D721Med (cell line): ENCODE measurements around the gene TMBIM6.
"Not testable (repeated sequence)": the region's sequence is repeated elsewhere in the genome, so short reads cannot be mapped to it uniquely, and the experiment has no call there.

Experiments
- DNase-seq: peaks from one replicate; pipeline ENCODE4 v3.0.0; 2011; ENCODE audit warnings: low spot score; ENCODE audit not compliant: insufficient read length
- FAIRE-seq: peaks from 2 replicates; lab custom pipeline; 2011; peaks lifted over from hg19 to GRCh38; lab: Jason Lieb, UNC
- TF ChIP-seq, protein P1 (sequence below): IDR thresholded peaks from 2 replicates; pipeline ENCODE4 v1.5.1; 2012; ENCODE audit warnings: mild to moderate bottlenecking, control low read depth; ENCODE audit not compliant: insufficient read depth; ENCODE audit errors: missing control alignments

The TMBIM6 gene

DNA sequence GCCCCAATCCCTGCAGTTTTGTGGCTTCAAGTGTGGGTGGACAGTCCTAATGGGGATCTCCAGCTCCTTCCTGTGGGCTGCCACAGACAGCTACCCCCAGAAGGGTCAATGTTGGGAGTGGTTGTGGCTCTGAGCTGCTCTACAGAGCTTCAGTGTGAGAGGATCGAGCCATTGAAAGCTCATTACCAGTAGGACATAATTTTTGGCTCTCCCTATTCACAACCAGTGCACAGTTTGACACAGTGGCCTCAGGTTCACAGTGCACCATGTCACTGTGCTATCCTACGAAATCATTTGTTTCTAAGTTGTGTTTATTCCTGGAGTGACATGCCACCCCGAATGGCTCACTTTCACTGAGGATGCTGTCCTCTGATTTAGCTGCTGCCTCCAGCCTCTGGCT, 22.8 kb downstream of the TMBIM6 start:
- DNase-seq: no peak
- TF ChIP-seq, protein P1, sequence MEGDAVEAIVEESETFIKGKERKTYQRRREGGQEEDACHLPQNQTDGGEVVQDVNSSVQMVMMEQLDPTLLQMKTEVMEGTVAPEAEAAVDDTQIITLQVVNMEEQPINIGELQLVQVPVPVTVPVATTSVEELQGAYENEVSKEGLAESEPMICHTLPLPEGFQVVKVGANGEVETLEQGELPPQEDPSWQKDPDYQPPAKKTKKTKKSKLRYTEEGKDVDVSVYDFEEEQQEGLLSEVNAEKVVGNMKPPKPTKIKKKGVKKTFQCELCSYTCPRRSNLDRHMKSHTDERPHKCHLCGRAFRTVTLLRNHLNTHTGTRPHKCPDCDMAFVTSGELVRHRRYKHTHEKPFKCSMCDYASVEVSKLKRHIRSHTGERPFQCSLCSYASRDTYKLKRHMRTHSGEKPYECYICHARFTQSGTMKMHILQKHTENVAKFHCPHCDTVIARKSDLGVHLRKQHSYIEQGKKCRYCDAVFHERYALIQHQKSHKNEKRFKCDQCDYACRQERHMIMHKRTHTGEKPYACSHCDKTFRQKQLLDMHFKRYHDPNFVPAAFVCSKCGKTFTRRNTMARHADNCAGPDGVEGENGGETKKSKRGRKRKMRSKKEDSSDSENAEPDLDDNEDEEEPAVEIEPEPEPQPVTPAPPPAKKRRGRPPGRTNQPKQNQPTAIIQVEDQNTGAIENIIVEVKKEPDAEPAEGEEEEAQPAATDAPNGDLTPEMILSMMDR: no peak
- FAIRE-seq: no peak

DNA sequence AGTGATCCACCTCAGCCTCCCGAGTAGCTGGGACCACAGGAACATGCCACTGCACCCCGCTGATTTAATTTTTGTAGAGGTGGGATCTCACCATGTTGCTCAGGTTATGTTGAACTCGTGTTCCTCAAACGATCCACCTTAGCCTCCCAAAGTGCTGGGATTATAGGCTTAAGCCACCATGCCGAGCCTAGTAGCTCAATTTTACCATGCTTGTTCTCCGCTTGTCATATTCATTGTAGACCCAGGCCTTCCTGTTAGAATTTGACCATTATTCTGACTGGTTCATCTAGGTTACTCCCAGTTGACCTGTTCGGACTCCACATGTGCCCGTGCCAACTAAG, 24.7 kb downstream of the TMBIM6 start:
- TF ChIP-seq, protein P1: no peak
- DNase-seq: no peak
- FAIRE-seq: no peak

DNA sequence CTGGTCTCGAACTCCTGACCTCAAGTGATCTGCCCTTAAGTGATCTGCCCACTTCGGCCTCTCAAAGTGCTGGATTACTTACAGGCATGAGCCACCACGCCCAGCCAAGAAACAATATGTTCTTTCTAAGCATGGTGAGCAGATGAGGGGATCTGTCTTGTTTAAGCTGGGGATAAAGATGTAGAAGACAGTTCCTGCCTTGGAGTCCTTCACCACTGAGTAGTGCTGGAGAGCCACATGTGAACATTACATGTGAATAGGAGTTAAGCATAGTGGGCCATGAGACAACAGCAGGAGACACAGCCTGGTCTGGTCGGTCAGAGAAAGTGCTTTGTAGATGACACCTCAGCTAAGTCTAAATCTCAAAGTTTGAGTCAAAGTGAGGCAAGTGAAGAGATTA, 26.0 kb downstream of the TMBIM6 start:
- TF ChIP-seq, protein P1: no peak
- DNase-seq (no peak), FAIRE-seq (no peak)

DNA sequence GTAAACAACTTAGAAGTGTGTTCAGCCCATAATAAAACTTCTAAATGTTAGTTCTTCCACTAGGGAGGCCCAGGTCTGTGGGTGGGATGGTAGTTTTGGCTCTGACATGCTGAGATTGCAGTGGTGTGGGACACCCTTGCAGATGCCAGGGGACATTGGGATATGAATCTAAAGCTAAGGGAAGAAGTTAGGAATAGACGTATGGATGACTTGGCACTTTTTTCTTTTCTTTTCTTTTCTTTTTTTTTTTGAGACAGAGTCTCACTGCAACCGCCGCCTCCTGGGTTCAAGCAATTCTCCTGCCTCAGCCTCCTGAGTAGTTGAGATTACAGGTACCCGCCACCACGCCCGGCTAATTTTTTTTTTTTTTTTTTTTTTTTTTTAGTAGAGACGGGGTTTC, 31.7 kb downstream of the TMBIM6 start:
- FAIRE-seq: not testable (repeated sequence)

DNA sequence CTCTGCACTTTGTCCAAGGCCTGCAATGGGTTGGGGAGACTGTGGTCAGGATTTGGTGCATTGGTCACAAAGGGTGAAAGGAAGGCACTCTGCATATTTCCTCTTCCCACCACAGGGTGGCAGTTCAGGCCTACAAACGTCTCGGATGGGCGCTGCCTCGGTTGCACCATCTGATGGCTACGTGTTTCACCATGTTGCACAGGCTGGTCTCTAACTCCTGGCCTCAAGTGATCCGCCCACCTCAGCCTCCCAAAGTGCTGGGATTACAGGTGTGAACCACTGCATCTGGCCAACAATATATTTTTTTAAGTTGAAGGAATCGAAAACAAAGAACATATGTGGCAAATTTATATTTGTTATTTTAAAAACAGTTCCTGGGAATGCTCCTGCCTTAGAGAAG, 35.1 kb downstream of the TMBIM6 start:
- FAIRE-seq: no peak
- TF ChIP-seq, protein P1: peak; percentile 82
- peak; percentile 48 for DNase-seq

More for the DNA sequence above, 31.7 kb downstream of the TMBIM6 start:
- not testable (repeated sequence) for DNase-seq

DNA sequence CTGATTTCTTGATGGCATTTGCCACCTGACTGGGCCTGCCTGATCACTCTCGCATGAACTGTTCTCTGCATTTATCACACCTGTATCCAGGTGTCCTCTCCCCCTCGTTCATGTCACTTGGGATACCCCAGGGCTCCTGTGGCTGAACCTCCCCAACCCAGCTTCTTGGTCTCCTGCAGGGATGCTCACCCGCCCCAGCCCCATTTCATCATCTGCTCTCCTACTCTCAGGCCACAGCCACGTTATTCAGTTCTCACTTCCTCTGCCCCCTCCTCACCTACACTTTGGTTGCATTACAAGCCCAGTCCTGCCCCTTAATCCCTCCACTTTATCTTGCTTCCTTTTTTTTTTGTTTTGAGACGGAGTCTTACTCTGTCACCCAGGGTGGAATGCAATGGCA, 35.5 kb downstream of the TMBIM6 start:
- TF ChIP-seq, protein P1: no peak
- no peak for FAIRE-seq
- DNase-seq: no peak

DNA sequence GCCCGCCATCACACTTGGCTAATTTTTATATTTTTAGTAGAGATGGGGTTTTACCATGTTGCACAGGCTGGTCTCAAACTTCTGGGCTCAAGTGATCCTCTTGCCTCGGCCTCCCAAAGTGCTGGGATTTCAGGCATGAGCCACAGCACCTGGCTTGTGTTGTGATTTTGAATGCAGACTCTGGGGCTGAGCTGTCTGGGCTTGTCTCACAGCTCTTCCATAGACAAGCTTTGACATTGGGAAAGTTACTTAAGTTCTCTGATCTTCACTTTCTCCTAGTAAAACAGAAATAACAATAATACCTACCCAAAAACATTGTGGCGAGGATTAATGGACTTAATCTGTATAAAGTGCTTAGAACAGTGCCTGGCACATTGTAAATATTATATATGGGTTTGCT, 36.0 kb downstream of the TMBIM6 start:
- no peak for FAIRE-seq
- no peak for DNase-seq

More for the DNA sequence above, 36.0 kb downstream of the TMBIM6 start:
- TF ChIP-seq, protein P1: no peak
